Kidney epithelial cell (primary cell): ENCODE measurements around the gene PPP1R2. TPM values are rescaled to one million over a fixed set of nuclear protein-coding genes. Genes with fewer than 3 reads are reported as not detected.
A peak's percentile ranks its signal among the peaks of the same experiment; 100 is the strongest.

Source experiments
- DNase-seq: peaks from one replicate; pipeline ENCODE4 v3.0.0-alpha.2; 2010; ENCODE audit warnings: low read depth
- H3K27me3 ChIP-seq: 2 replicates; pipeline ENCODE4 v1.6.0; 2011; ENCODE audit warnings: low read length; ENCODE audit not compliant: control insufficient read depth, insufficient read depth
- H3K36me3 ChIP-seq: 2 replicates; pipeline ENCODE4 v1.5.1; 2011; ENCODE audit warnings: low read length; ENCODE audit not compliant: control insufficient read depth, insufficient read depth
- H3K4me3 ChIP-seq: 2 replicates; pipeline ENCODE4 v1.5.1; 2011; ENCODE audit warnings: low read depth, mild to moderate bottlenecking, control low read depth, low read length
- total RNA-seq: library from RNA; depleted of rRNA; stranded (reverse); fragments of >200 nt; gene quantifications from 2 replicates; pipeline ENCODE4 v1.2.3, GENCODE V29; 2015
- TF ChIP-seq, protein P1 (sequence below): IDR thresholded peaks from 2 replicates; pipeline ENCODE4 v1.5.1; 2011; ENCODE audit warnings: mild to moderate bottlenecking, moderate library complexity, low read length, control low read depth, inconsistent platforms; ENCODE audit not compliant: insufficient read depth, poor library complexity, severe bottlenecking

The PPP1R2 gene
- total RNA-seq, 1 donor from 2014 or later = 50.8 TPM

DNA sequence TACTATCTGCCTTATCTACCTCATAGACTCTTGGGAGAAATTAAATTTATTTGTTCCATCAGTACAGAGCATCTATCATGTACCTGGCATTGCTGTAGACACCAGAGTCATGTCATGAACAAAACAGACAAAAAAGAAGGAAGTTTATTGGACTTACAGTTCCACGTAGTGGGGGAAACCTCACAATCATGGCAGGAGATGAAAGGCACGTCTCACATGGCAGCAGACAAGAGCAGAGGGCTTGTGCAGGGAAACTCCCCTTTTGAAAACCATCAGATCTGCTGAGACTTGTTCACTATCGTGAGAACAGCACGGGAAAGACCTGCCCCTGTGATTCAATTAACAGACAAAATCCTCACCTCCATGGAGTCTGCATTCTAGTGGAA lies 74.7 kb downstream of the PPP1R2 start:
- no peak for DNase-seq
- H3K4me3 ChIP-seq = no peak overlapping the region

DNA sequence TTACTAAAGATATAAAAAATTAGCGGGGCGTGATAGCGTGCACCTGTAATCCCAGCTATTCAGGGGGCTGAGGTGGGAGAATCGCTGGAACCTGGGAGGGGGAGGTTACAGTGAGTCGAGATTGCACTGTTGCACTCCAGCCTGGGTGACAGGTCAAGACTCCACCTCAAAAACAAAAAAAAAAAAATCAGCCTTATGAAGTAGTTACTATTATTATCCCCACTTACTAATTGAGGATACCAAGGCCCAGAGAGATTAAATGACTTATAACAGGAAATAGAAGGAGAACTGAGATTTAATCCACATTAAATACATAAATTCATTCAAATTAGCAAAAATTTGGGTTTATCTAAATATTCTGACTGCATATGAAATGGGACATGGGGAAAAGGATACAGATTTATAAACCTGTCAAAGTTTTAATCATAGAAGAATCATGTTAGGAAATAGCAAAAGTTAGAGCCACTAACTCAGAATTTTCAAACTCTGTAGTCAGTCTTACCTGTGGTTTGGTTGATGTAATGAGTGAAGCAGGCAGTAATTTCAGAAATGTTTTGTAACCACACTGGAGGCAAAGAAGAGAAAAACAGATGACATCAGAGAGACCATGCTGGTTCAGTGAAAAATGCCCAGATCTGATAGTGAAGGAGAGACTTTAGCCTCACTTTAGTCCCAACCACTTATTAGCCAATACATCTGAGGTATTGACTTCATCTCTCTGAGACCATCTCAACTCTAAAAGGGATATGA lies 75.3 kb downstream of the PPP1R2 start:
- peak; percentile 47 for DNase-seq
- Histone ChIP-seq H3K4me3 (no peak overlapping the region), H3K27me3 (no peaks in the 10 kb centered on the region), H3K36me3 (no peaks in the 10 kb centered on the region)
- TF ChIP-seq, protein P1, sequence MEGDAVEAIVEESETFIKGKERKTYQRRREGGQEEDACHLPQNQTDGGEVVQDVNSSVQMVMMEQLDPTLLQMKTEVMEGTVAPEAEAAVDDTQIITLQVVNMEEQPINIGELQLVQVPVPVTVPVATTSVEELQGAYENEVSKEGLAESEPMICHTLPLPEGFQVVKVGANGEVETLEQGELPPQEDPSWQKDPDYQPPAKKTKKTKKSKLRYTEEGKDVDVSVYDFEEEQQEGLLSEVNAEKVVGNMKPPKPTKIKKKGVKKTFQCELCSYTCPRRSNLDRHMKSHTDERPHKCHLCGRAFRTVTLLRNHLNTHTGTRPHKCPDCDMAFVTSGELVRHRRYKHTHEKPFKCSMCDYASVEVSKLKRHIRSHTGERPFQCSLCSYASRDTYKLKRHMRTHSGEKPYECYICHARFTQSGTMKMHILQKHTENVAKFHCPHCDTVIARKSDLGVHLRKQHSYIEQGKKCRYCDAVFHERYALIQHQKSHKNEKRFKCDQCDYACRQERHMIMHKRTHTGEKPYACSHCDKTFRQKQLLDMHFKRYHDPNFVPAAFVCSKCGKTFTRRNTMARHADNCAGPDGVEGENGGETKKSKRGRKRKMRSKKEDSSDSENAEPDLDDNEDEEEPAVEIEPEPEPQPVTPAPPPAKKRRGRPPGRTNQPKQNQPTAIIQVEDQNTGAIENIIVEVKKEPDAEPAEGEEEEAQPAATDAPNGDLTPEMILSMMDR = no peak

More for the DNA sequence above, 74.7 kb downstream of the PPP1R2 start:
- H3K36me3 ChIP-seq = no peaks in the 10 kb centered on the region
- TF ChIP-seq, protein P1 = no peak
- no peaks in the 10 kb centered on the region for H3K27me3 ChIP-seq

DNA sequence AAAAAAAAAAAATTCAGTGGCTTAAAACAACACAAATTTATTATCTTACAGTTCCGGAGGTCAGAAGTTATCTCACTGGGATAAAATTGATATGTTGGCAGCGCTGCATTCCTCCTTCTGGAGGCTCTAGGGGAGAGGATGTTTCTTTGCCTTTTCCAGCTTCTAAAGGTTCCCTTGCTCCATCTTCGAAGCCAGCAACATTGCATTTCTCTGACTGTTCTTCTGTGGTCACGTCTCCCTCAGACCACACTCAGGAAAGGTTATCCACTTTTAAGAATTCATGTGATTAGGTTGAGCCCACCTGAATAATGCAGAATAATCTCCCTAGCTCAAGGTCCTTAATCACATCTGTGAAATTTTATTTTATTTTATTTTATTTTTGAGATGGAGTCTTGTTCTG lies 76.9 kb downstream of the PPP1R2 start:
- Histone ChIP-seq H3K27me3 (no peaks in the 10 kb centered on the region), H3K36me3 (no peaks in the 10 kb centered on the region), H3K4me3 (no peak overlapping the region)
- TF ChIP-seq, protein P1 = no peak
- DNase-seq = no peak

Other genes with a start within 250 kb of the PPP1R2 start
- 38.3 and 39.0 TPM in 2 replicates for gene ACAP2, start 100.3 kb downstream of the PPP1R2 start, total RNA-seq
- gene APOD, start 40.6 kb upstream of the PPP1R2 start, total RNA-seq = not detected in 2 replicates
- gene MUC20, start 177.7 kb upstream of the PPP1R2 start, total RNA-seq = 42.1 and 61.4 TPM in 2 replicates